Glutamatergic neuron (in vitro differentiated cells): ENCODE data around the gene CACNB2. TPM values are rescaled to one million over a fixed set of nuclear protein-coding genes. Genes with fewer than 3 reads are reported as not detected.

Experiments used
- DNase-seq: peaks from one replicate; pipeline ENCODE4 v3.0.0; 2022
- H3K27ac Mint-ChIP-seq: one replicate; pipeline ENCODE4 v1.8.0; 2020; ENCODE audit warnings: mild to moderate bottlenecking, mixed read lengths, inconsistent platforms; ENCODE audit not compliant: unreplicated experiment
- H3K27me3 Mint-ChIP-seq: one replicate; pipeline ENCODE4 v1.8.0; 2020; ENCODE audit warnings: mild to moderate bottlenecking, moderate library complexity, mixed read lengths, inconsistent platforms; ENCODE audit not compliant: unreplicated experiment
- H3K36me3 Mint-ChIP-seq: one replicate; pipeline ENCODE4 v1.8.0; 2020; ENCODE audit warnings: mild to moderate bottlenecking, mixed read lengths, inconsistent platforms; ENCODE audit not compliant: unreplicated experiment
- H3K4me1 Mint-ChIP-seq: one replicate; pipeline ENCODE4 v1.8.0; 2020; ENCODE audit warnings: mild to moderate bottlenecking, low read depth, mixed read lengths, inconsistent platforms; ENCODE audit not compliant: unreplicated experiment
- H3K4me3 Mint-ChIP-seq: one replicate; pipeline ENCODE4 v1.8.0; 2020; ENCODE audit warnings: mild to moderate bottlenecking, mixed read lengths, inconsistent platforms; ENCODE audit not compliant: unreplicated experiment
- H3K9me3 Mint-ChIP-seq: one replicate; pipeline ENCODE4 v1.8.0; 2020; ENCODE audit warnings: mild to moderate bottlenecking, moderate library complexity, mixed read lengths, inconsistent platforms; ENCODE audit not compliant: unreplicated experiment
- total RNA-seq: library from RNA; stranded (reverse); fragmentation: NEBNext Ultra II Directional; extraction: Animal tissue kit (Norgen Biotek cat#: 25700); gene quantifications from one replicate; pipeline ENCODE4 v1.2.1, GENCODE V29; 2021; ENCODE audit not compliant: unreplicated experiment
- TF ChIP-seq, protein P1 (sequence below): fragments of 200-600 bp; sonication (generic); IDR thresholded peaks from one replicate; pipeline ENCODE4 v1.5.0; 2021; ENCODE audit not compliant: partially characterized antibody, unreplicated experiment

Gene CACNB2
- total RNA-seq, 1 donor from 2014 or later: 3.2 TPM

DNA sequence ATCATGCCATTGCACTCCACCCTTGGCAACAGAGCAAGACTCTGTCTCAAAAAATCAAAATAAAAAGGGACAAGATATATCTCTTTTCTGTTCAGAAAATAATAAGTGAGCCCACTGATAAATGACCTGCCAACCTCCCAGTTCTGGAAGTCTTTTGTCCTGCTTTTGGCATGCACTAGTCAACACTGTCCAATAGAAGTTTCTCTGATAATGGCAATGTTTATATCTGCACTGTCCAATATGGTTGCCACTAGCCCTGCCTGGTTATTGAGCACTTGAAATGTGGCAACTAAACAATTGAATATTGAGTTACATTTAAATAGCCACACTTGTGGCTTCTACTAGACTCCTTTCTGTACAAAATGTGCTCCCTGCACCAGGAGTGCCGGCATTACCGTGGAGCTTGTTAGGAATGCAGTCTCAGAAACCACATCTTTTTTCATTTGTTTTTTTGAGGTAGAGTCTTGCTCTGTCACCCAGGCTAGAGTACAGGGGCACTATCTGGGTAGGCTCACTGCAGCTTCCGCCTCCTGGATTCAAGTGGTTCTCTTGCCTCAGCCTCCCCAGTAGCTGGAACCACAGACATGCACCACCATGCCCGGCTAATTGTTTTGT is 229.7 kb downstream of the CACNB2 start:
- Mint-ChIP-seq H3K4me3 (no peak overlapping the region), H3K4me1 (no peaks in the 10 kb centered on the region), H3K27ac (no peak overlapping the region), H3K27me3 (no peaks in the 10 kb centered on the region), H3K9me3 (no peaks in the 10 kb centered on the region), H3K36me3 (no peaks in the 10 kb centered on the region)
- TF ChIP-seq, protein P1, sequence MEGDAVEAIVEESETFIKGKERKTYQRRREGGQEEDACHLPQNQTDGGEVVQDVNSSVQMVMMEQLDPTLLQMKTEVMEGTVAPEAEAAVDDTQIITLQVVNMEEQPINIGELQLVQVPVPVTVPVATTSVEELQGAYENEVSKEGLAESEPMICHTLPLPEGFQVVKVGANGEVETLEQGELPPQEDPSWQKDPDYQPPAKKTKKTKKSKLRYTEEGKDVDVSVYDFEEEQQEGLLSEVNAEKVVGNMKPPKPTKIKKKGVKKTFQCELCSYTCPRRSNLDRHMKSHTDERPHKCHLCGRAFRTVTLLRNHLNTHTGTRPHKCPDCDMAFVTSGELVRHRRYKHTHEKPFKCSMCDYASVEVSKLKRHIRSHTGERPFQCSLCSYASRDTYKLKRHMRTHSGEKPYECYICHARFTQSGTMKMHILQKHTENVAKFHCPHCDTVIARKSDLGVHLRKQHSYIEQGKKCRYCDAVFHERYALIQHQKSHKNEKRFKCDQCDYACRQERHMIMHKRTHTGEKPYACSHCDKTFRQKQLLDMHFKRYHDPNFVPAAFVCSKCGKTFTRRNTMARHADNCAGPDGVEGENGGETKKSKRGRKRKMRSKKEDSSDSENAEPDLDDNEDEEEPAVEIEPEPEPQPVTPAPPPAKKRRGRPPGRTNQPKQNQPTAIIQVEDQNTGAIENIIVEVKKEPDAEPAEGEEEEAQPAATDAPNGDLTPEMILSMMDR: no peak
- no peak for DNase-seq

DNA sequence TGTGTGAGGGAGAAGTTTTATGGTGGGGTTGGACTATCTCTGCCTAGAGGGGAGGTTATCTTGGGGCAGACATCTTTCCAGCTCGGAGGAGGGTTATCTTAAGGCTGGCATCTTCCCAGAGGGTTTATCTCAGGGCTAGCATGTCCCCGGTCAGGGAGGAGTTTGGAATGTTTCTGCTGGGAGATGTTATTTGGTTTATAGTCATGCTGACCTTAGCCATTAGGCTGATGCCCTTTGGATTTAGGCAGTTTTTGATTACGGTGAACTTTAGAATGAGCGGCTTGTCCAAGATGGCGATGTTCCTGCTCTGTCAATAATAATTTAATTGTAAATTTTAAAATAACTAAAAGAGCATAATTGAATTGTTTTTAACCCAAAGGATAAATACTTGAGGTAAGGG is 236.4 kb downstream of the CACNB2 start:
- no peak overlapping the region for H3K4me3 Mint-ChIP-seq
- H3K27ac Mint-ChIP-seq: no peak overlapping the region
- H3K27me3 Mint-ChIP-seq: no peaks in the 10 kb centered on the region
- TF ChIP-seq, protein P1: no peak
- no peak for DNase-seq
- no peaks in the 10 kb centered on the region for H3K9me3 Mint-ChIP-seq
- no peaks in the 10 kb centered on the region for H3K36me3 Mint-ChIP-seq
- H3K4me1 Mint-ChIP-seq: no peaks in the 10 kb centered on the region

DNA sequence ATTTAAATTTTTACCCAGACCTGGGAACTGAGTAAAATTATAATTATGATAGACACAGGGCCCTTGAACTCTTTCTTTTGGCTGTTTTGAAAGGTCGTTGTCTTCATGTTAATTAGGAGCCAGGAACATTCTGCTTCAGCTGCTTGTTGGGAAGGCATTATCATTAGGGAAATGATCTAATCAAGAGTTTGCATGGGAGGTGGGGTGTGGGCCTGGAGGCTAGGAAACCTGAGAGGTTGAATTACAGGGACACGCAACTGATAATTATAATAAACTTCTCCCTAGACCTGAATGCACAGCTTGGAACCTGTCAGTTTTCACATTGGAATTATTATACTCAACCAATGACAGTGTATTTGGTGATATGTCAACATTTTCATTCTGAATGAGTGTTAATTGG is 237.7 kb downstream of the CACNB2 start:
- Mint-ChIP-seq H3K9me3 (no peaks in the 10 kb centered on the region), H3K36me3 (no peaks in the 10 kb centered on the region), H3K27ac (no peak overlapping the region), H3K27me3 (no peaks in the 10 kb centered on the region), H3K4me1 (no peaks in the 10 kb centered on the region), H3K4me3 (no peak overlapping the region)
- DNase-seq: no peak
- TF ChIP-seq, protein P1: no peak

DNA sequence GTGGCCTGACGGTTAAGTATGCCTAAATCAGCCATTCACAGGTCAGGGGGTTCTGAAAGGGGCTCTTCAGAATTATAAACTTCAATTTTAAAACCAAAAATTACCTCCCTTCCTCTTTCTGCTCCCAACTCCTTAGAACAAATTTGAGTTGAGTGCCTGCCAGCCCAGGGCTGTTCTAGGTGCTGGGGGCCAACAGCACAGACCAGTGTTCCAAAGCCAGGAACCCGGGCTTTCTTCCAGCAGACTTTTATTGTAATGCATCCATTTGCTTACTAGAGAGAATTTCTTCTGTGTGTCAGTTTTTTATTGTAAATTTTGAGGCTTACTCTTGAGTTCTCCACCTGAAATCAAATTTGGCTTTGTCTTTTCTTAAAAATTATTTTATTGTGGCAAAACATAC is 238.5 kb downstream of the CACNB2 start:
- TF ChIP-seq, protein P1: no peak
- H3K4me3 Mint-ChIP-seq: no peak overlapping the region
- H3K36me3 Mint-ChIP-seq: no peaks in the 10 kb centered on the region
- H3K27me3 Mint-ChIP-seq: no peaks in the 10 kb centered on the region
- no peak overlapping the region for H3K27ac Mint-ChIP-seq
- H3K4me1 Mint-ChIP-seq: no peaks in the 10 kb centered on the region
- no peak for DNase-seq
- H3K9me3 Mint-ChIP-seq: no peaks in the 10 kb centered on the region

DNA sequence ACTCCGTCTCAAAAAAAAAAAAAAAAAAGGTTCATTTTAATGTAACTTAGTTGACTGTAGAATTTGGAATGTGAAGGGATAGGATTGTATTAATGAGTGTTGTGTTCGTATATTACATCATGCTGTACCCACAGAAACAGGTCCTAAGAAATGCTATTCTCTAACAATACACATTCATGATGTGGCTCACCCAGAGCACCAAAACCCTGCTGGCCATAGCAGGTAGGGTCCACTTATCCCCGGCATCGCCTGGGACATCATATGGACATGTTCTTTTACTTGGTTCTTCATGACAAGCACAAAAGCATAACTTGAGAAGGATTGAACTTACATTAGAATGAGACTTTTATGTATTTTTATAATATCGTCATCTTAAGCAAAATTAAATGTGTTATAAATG is 241.5 kb downstream of the CACNB2 start:
- Mint-ChIP-seq H3K4me3 (no peak overlapping the region), H3K36me3 (no peaks in the 10 kb centered on the region), H3K9me3 (no peaks in the 10 kb centered on the region), H3K27me3 (no peaks in the 10 kb centered on the region), H3K27ac (no peak overlapping the region), H3K4me1 (no peaks in the 10 kb centered on the region)
- DNase-seq: no peak
- TF ChIP-seq, protein P1: no peak
